ENCODE results near the gene RAB40C.

DNA sequence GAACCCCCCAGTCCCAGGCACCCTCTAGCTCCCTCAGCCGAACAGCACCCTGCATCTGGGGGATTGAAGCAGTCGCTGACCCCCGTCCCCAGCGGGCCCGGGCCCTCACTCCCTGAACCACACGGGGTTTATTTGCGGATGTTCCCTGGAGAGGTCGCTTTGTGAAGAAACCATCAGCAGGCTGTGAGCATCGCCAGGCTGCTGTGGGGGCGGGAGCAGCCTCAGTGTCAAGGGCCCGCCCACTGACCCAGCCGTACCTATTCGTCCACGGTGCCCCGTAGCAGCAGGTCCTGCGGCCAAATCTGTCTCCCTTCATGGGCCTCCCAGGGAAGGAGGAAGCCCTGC, 6.4 kb upstream of the RAB40C start:
- no peak for TF ChIP-seq FOXA1 (IDR thresholded peaks at IDR 0.05)
- TF ChIP-seq, protein P1, sequence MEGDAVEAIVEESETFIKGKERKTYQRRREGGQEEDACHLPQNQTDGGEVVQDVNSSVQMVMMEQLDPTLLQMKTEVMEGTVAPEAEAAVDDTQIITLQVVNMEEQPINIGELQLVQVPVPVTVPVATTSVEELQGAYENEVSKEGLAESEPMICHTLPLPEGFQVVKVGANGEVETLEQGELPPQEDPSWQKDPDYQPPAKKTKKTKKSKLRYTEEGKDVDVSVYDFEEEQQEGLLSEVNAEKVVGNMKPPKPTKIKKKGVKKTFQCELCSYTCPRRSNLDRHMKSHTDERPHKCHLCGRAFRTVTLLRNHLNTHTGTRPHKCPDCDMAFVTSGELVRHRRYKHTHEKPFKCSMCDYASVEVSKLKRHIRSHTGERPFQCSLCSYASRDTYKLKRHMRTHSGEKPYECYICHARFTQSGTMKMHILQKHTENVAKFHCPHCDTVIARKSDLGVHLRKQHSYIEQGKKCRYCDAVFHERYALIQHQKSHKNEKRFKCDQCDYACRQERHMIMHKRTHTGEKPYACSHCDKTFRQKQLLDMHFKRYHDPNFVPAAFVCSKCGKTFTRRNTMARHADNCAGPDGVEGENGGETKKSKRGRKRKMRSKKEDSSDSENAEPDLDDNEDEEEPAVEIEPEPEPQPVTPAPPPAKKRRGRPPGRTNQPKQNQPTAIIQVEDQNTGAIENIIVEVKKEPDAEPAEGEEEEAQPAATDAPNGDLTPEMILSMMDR (IDR thresholded peaks at IDR 0.05; ENCODE audit: low read depth, low read length, missing input control) = no peak

Measured in liver (tissue), 2 donors.